CD4-positive, alpha-beta T cell treated with Interleukin-15 for 4 hours (primary cell): Measurements from ENCODE around the gene PRSS57.
"Not testable (repeated sequence)": the region's sequence is repeated elsewhere in the genome, so short reads cannot be mapped to it uniquely, and the experiment has no call there.

ENCODE experiments used
- DNase-seq: peaks from one replicate; pipeline ENCODE4 v3.0.0-alpha.2; 2020; ENCODE audit warnings: low spot score

Gene PRSS57

DNA sequence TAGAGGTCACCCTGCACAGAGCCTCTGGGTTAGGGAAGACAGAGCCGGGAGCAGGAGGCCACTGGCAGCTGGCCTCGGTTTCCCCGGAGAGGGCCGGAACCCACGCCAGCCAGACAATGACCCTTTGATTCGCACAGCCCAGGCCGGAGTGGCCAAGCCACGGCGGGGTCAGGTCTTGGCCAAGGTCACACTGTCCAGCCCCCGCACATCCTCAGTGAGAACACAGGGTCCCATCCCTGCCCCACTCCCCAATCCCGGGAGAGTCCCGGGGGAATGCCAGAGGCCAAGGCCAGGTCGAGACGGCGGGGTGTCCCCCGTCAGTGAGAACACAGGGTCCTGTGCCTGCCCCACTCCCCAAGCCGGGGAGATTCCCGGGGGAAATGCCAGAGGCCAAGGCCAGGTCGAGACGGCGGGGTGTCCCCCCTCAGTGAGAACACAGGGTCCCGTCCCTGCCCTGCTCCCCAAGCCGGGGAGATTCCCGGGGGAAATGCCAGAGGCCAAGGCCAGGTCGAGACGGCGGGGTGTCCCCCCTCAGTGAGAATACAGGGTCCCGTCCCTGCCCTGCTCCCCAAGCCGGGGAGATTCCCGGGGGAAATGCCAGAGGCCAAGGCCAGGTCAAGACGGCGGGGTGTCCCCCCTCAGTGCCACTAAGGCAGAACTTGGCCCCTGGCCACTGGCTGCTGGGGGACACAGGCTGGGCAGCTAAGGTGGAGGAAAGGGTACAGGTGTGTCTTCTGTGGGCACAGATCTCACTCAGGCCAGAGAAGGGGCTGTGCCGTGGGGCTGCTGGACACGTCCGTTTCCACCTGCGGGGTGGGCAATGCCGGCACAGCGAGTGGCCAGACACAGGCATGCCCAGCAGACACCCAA lies 20.7 kb downstream of the PRSS57 start:
- no peak for DNase-seq

GRCh38 chr19:670609-671075 lies 24.6 kb downstream of the PRSS57 start:
- DNase-seq: no peak

DNA sequence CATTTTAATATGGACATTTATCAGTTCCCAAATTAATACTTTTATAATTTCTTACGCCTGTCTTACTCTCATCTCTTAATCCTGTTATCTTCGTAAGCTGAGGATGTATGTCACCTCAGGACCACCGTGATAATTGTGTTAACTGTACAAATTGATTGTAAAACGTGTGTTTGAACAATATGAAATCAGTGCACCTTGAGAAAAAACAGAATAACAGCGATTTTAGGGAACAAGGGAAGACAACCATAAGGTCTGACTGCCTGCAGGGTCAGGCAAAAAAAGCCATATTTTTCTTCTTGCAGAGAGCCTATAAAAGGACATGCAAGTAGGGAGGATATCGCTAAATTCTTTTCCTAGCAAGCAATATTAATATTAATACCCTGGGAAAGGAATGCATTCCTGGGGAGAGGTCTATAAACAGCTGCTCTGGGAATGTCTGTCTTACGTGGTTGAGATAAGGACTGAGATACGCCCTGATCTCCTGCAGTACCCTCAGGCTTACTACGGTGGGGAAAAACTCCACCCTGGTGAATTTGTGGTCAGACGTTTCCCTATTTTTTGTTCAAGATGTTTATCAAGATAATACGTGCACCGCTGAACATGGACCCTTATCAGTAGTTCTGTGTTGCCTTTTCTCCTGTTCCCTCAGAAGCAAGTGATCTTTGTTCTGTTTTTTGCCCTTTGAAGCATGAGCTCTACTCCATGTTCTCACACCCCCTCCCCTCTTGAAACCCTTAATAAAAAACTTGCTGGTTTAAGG lies 26.4 kb downstream of the PRSS57 start:
- DNase-seq: not testable (repeated sequence)

DNA sequence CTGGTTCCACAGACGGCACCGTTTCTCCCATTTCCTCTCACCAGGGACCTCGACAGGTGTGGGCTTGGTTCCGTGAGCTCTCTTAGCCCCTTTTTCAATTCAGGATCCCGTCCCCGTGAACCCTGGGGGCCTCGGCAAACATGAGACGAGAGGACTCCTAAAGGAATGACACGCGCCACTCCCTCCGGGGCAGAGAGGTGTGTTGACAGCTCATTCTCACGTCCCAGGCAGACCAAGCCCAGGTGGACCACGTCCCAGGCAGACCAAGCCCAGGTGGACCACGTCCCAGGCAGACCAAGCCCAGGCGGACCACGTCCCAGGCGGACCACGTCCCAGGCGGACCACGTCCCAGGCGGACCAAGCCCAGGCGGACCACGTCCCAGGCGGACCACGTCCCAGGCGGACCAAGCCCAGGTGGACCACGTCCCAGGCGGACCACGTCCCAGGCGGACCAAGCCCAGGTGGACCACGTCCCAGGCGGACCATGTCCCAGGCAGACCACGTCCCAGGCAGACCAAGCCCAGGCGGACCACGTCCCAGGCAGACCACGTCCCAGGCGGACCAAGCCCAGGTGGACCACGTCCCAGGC lies 28.2 kb downstream of the PRSS57 start:
- DNase-seq: not testable (repeated sequence)

- DNase-seq: peak; percentile 84
Observed at GRCh38 chr19:664913-665443, 30.3 kb downstream of the PRSS57 start.

DNA sequence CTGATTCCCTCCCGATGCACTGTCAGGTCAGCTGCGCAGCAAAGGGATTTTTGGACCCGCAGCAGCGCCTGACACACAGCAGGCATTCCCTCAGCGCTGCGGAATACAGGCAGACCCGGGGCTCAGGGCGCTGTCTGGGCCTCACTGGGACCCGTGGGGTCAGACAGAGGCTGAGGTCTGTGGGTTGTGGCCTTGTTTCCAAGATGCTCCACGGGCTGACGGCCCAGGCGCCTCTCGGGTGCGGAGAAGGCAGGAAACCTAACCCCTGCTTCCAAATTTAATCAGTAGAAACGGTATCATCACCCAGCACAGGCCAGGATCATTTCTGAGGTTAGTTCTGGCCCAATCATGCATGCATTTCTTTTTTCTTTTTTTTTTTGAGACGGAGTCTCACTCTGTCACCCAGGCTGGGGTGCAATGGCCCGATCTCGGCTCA lies 31.6 kb downstream of the PRSS57 start:
- DNase-seq: no peak

GRCh38 chr19:662962-663681 lies 32.1 kb downstream of the PRSS57 start, which contains the start of gene RNF126:
Gene RNF126, minus strand, starts transcription at chr19:663214. Its CDS starts 93 bp downstream, at chr19:663121.
- DNase-seq: peak; percentile 96

GRCh38 chr19:662207-662961 lies 32.9 kb downstream of the PRSS57 start:
- DNase-seq: peak; percentile 70

- peak; percentile 71 for DNase-seq
Observed at GRCh38 chr19:661427-662196, 33.6 kb downstream of the PRSS57 start.

DNA sequence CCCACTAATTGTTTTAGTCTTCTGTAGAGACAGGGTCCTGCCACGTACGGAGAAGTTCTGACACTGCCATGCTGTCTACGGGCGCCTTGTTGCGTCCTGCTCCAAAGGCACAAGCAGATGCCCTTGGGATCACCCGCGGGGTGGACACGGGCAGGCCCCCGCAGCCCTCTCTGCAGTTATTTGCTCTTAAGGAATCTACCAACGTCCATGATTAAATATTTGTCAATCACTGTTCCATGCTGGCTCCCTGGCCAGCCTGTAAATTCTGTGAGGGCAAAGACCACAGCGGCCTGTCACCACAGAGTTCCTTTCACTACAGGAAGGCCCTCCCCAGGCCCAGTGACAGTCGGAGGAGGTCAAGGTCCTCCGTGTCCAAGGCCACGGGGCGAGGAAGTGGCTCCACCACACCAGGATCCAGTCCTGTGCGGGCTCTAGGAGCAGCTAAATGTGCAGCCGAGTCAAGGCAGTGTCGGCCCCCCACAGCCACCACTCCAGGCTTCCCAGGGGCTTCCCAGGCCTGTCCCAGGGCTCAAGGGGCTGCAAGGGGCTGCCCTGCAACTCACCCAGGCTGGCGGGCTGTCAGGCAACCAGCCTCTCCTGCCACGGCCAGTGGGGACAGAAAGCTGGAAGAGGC lies 34.3 kb downstream of the PRSS57 start:
- DNase-seq: no peak

DNA sequence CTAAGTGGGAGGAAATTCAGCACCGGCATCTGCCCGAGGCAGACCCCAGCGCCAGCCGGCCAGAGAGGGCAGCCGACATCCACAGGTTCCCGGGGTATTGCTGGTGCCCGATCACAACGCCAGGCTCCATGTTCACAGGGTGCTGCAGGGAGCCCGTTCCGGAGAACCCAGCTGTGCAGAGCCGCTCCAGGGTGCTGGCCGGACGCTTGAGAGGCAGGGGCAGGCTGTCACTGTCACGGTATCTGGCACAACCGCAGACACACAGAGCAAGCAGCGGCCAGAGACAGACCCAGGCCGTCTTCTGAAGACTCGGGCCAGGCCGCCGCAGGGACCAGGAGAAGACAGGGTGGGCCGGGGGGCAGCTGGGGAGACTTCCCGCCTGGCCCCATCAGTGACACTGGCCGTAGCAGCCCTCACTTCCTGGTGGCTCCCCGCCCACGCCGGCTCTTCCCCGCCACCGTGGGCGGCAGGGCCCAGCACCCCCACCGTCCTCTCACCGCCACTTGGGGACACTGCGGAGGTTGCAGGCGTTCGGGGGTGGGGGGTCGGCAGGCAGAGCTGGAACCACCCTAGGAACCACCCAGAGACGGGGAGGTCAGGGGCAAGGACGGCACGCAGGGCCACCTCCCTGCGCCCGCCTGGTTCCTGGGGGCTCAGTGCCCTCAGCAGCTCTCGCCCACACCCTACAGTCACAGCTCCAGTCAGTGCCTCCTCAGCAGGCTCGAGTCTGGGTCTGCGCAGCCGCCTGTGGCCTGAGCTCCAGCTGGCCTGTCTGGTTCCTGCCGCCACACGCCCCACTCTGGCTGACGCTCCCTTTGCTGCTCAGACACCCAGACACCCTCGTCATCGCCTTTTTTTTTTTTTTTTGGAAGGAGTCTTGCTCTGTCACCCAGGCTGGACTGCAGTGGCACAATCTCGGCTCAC lies 36.1 kb downstream of the PRSS57 start:
- DNase-seq: peak; percentile 67

GRCh38 chr19:658059-658839 lies 37.0 kb downstream of the PRSS57 start:
- no peak for DNase-seq

GRCh38 chr19:657611-658010 lies 37.6 kb downstream of the PRSS57 start:
- no peak for DNase-seq

DNA sequence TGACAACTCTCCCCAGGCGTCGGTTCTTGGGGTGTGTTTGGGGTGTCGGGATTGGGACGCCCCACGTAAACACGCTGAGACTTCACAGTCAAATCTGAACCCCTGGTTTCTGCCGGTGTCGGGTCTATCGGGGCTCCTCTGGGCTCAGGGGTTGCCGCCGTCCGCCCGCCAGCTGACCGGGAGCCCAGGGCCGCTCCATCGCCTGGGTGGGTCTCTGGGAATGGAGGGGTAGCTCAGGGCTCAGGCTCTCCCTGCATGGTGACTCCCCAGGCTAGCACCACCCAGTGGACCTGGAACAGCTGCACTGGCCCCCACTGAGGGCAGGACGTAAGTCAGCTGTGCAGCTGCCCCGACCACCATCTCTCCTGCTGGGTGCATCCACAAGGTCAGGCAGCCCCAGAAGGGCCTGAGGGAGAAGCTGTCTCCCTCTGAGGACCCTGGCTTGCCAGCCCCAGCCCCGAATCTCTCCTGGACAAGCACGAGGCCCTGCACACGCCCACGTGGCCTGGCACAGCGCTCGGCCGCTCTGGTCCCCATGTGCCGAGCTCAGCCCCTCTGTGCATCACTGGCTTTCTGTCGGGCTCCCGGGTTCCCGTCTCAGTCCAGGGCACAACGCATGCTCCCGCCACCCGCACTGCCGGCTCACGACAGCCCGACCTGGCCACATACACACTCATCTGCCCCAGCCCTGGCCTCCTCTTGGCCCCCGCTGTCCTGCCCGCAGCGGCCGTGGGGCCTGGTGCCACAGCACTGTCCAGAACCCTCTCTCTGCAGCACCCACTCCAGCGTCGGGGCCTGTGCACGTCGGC lies 38.3 kb downstream of the PRSS57 start:
- no peak for DNase-seq

- no peak for DNase-seq
Observed at GRCh38 chr19:655691-656090, 39.6 kb downstream of the PRSS57 start.

DNA sequence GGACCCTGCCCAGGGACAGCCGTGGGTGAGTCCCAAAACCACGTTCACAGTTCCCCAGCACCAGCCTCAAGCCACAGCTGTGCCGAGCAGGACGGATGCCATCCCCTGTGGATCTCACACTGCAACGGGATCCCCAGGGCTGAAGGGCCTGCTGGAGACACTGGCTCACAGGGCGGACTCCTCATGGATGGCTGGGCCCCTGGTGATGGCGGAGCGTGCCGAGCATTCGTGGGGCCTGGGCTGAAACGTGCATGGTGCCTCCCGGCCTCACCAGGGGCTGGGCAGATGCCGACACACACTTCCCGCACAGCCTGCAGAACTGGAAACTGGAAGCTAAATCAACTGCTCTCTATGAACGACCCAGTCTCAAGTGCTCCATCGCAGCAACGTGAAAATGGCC lies 41.8 kb downstream of the PRSS57 start:
- DNase-seq: no peak
